ENCODE results near the gene OR7D4.

The OR7D4 gene

GRCh38 chr19:9165261-9165660 is 54.1 kb downstream of the OR7D4 start:
- Histone ChIP-seq H3K4me3 (ENCODE audit: low read length) (no peak overlapping the region), H3K27ac (ENCODE audit: low read depth, low read length) (no peak overlapping the region), H4K8ac (ENCODE audit: low read depth, low read length) (no peak overlapping the region), H3K4ac (ENCODE audit: low read depth, low read length) (no peak overlapping the region), H3K79me1 (ENCODE audit: low read length) (no peaks in the 10 kb centered on the region), H3K79me2 (ENCODE audit: control insufficient read depth, insufficient read depth, low read length) (no peaks in the 10 kb centered on the region), H3K4me2 (ENCODE audit: low read length) (no peak overlapping the region), H3K36me3 (ENCODE audit: control insufficient read depth, insufficient read depth, low read length) (peaks cover 21% of the 10 kb centered on the region), H3K23ac (ENCODE audit: low read length) (no peak overlapping the region), H2BK120ac (ENCODE audit: low read depth, low read length) (no peak overlapping the region), H3K27me3 (ENCODE audit: insufficient read depth, low read length, poor library complexity) (no peaks in the 10 kb centered on the region), H3K9ac (ENCODE audit: low read length) (no peak overlapping the region), H3K56ac (ENCODE audit: low read length) (no peak overlapping the region), H3K4me1 (ENCODE audit: control insufficient read depth, low read depth, low read length) (no peaks in the 10 kb centered on the region), H2BK15ac (replicated peaks; ENCODE audit: low read depth) (no peak overlapping the region), H2BK5ac (ENCODE audit: low read length) (no peak overlapping the region), H4K5ac (ENCODE audit: low read length) (no peak overlapping the region), H2AK5ac (ENCODE audit: low read length) (no peak overlapping the region), H3K18ac (ENCODE audit: low read length) (no peak overlapping the region)
- WGBS (ENCODE audit: extremely low coverage, insufficient coverage, low lambda C conversion rate): no CpG with 5 or more reads among the region's 3 CpGs
- DNase-seq: no peak

GRCh38 chr19:9161427-9161826 is 58.0 kb downstream of the OR7D4 start:
- Histone ChIP-seq H3K23ac (ENCODE audit: low read length) (no peak overlapping the region), H3K4me3 (ENCODE audit: low read length) (no peak overlapping the region), H3K9ac (ENCODE audit: low read length) (no peak overlapping the region), H3K27me3 (ENCODE audit: insufficient read depth, low read length, poor library complexity) (no peaks in the 10 kb centered on the region), H3K56ac (ENCODE audit: low read length) (no peak overlapping the region), H3K4me1 (ENCODE audit: control insufficient read depth, low read depth, low read length) (no peaks in the 10 kb centered on the region), H2BK120ac (ENCODE audit: low read depth, low read length) (no peak overlapping the region), H4K8ac (ENCODE audit: low read depth, low read length) (no peak overlapping the region), H3K18ac (ENCODE audit: low read length) (no peak overlapping the region), H3K4me2 (ENCODE audit: low read length) (no peak overlapping the region), H2BK15ac (replicated peaks; ENCODE audit: low read depth) (no peak overlapping the region), H2AK5ac (ENCODE audit: low read length) (no peak overlapping the region), H3K4ac (ENCODE audit: low read depth, low read length) (no peak overlapping the region), H3K79me2 (ENCODE audit: control insufficient read depth, insufficient read depth, low read length) (peaks cover 8% of the 10 kb centered on the region), H3K36me3 (ENCODE audit: control insufficient read depth, insufficient read depth, low read length) (peaks cover 33% of the 10 kb centered on the region), H3K79me1 (ENCODE audit: low read length) (peaks cover 12% of the 10 kb centered on the region), H4K5ac (ENCODE audit: low read length) (no peak overlapping the region), H2BK5ac (ENCODE audit: low read length) (no peak overlapping the region), H3K27ac (ENCODE audit: low read depth, low read length) (no peak overlapping the region)
- DNase-seq: no peak
- no CpG with 5 or more reads among the region's 12 CpGs for WGBS (ENCODE audit: extremely low coverage, insufficient coverage, low lambda C conversion rate)

Data from mesendoderm (in vitro differentiated cells).